ENCODE results near the gene OTUB1.

OTUB1 gene

GRCh38 chr11:63997801-63998337 lies 11.6 kb downstream of the OTUB1 start:
- no peak overlapping the region for H3K4me3 Mint-ChIP-seq
- DNase-seq (ENCODE audit: low spot score in 2 of 2) (no peak), ATAC-seq (no peak)
- peaks cover 49% of the 10 kb centered on the region for H3K36me3 Mint-ChIP-seq
- peak overlapping the region; percentile 83 for H3K27ac Mint-ChIP-seq
- no peaks in the 10 kb centered on the region for H3K9me3 Mint-ChIP-seq
- H3K4me1 Mint-ChIP-seq: peaks cover 41% of the 10 kb centered on the region

DNA sequence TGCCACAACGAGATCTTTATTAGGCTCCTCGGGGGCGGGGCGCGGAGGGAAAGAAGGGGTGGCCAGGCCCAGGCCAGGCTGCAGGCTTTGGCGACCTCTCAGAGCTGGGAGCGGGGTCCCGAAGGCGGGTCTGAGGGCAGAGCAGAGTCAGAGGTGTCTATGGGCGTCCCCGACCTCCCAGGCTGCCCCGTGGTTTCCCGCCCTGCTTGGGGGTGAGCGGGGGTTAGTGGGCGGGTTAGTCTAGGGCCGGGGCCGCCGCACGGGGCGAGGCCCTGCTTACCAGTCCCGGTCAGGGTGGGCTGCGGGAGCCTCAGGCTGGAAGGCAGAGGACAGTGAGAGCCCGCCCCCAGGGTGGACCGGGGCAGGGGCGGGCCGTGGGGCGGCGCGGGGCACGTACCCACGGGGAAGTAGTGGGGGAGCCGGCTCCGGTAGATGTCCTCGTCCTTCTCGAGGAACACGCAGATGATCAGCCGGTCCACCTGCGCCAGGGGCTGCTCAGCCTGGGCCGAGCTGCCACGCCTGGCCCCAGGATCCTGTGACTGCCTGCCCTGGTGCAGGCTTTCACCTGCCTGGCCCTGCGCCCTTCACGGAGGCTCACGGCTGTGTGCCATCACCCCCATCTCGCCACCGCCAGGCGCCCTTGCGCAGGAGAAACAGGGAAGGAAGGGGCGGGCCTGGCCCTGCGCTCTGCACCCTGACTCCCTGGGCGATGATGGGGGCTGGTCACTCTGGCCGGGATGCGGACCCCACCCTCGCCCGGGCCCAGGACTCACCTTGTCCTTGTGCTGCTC lies 12.5 kb downstream of the OTUB1 start:
- Mint-ChIP-seq H3K4me1 (peaks cover 36% of the 10 kb centered on the region), H3K27ac (peak overlapping the region; percentile 83), H3K36me3 (peaks cover 41% of the 10 kb centered on the region), H3K4me3 (peak overlapping the region; percentile 50), H3K9me3 (no peaks in the 10 kb centered on the region)
- DNase-seq (ENCODE audit: low spot score in 2 of 2) (no peak), ATAC-seq (no peak)

DNA sequence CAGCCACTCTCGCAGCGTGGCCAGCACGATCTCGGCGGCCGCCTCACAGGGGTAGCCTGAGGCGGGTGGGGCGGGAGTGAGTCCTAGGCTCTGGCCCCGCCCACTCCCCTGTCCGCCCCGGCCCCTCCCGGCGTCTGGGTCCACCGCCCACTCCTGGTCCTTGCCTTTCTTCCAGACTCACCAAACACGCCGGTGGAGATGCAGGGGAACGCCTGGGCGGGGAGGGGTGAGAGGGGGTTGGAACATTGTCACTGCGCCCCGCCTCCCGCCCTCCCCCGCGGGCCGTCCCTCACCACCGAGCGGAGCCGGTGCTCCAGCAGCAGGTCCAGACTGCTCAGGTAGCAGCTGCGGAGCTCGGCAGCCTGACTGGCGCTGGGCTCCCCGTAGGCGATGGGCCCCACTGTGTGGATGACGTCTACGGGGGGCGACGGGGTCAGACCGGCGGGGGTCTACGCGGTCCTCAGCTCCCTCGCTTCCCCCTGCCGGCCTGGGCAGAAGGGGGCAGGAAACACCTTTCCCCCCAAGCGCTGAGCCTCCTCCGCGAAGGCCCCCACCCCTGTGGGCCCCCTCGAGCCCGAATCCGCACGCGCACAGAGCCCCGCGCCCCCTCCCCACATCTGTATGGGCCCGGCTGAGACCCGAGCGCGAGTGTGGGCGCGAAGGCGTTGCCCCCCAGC lies 13.2 kb downstream of the OTUB1 start:
- ATAC-seq (peak; percentile 62), DNase-seq (ENCODE audit: low spot score in 2 of 2) (peak; percentile 48 to 68)
- H3K4me1 Mint-ChIP-seq: peaks cover 32% of the 10 kb centered on the region
- H3K27ac Mint-ChIP-seq: no peak overlapping the region
- H3K36me3 Mint-ChIP-seq: peaks cover 33% of the 10 kb centered on the region
- H3K9me3 Mint-ChIP-seq: no peaks in the 10 kb centered on the region
- H3K4me3 Mint-ChIP-seq: peak overlapping the region; percentile 50

- Mint-ChIP-seq H3K4me1 (peaks cover 26% of the 10 kb centered on the region), H3K36me3 (peaks cover 26% of the 10 kb centered on the region), H3K27ac (no peak overlapping the region), H3K9me3 (no peaks in the 10 kb centered on the region), H3K4me3 (peak overlapping the region; percentile 50)
- DNase-seq (ENCODE audit: low spot score in 2 of 2) (peak; percentile 68 to 84), ATAC-seq (peak; percentile 84)
These were observed 13.9 kb downstream of the OTUB1 start for GRCh38 chr11:64000026-64000739.

- H3K9me3 Mint-ChIP-seq: no peaks in the 10 kb centered on the region
- H3K27ac Mint-ChIP-seq: no peak overlapping the region
- peaks cover 23% of the 10 kb centered on the region for H3K36me3 Mint-ChIP-seq
- H3K4me1 Mint-ChIP-seq: peaks cover 26% of the 10 kb centered on the region
- DNase-seq (ENCODE audit: low spot score in 2 of 2) (no peak), ATAC-seq (no peak)
- peak overlapping the region; percentile 50 for H3K4me3 Mint-ChIP-seq
These were observed 14.7 kb downstream of the OTUB1 start for GRCh38 chr11:64000740-64001483.

DNA sequence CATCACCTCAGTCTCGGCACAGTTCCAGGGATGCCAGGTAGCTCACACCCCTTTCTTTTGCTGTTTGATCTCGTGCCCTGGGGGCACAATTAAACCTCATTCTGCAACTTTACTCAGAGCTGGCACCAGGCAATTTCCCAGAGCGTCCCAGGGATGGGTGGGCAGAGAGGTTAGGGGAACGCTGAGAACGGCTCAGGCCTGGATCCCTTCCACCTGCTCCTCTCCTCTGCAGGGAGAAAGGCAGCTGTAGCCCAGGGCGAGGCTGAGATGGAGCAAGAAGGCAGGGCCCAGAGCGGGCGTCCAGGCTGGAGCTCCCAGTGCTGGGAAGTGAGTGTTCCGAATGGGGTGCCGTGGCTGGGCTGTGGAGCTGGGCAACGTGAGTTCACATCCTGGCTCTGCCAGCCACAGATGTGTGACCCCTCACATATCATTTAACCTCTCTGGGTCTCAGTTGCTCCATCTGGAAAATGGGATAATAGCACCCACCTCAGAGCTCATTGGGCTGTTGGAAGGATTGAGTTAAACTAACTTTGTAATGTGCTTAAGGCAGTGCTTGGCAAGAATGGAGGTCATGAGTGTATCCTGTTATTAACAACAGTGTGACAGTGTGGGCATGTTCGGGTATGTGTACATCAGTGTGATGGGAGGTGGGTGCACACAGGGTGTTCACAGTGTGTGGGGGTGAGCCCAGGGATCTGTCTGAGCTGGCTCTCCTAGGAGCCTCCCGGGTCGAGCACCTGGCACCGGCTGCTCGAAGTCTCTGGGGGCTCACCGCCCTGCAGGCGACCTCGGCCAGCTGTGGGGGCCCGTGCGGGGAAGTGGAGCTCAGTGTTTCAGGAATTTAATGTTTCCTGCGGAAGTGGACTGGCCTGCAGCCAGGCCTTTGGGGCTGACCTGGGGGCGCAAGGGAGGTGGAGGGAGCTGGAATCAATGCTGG lies 15.5 kb downstream of the OTUB1 start:
- Mint-ChIP-seq H3K36me3 (peaks cover 23% of the 10 kb centered on the region), H3K4me1 (peaks cover 26% of the 10 kb centered on the region), H3K4me3 (peak overlapping the region; percentile 29), H3K9me3 (no peaks in the 10 kb centered on the region), H3K27ac (peak overlapping the region; percentile 30)
- DNase-seq (ENCODE audit: low spot score in 2 of 2): no peak
- ATAC-seq: no peak

DNA sequence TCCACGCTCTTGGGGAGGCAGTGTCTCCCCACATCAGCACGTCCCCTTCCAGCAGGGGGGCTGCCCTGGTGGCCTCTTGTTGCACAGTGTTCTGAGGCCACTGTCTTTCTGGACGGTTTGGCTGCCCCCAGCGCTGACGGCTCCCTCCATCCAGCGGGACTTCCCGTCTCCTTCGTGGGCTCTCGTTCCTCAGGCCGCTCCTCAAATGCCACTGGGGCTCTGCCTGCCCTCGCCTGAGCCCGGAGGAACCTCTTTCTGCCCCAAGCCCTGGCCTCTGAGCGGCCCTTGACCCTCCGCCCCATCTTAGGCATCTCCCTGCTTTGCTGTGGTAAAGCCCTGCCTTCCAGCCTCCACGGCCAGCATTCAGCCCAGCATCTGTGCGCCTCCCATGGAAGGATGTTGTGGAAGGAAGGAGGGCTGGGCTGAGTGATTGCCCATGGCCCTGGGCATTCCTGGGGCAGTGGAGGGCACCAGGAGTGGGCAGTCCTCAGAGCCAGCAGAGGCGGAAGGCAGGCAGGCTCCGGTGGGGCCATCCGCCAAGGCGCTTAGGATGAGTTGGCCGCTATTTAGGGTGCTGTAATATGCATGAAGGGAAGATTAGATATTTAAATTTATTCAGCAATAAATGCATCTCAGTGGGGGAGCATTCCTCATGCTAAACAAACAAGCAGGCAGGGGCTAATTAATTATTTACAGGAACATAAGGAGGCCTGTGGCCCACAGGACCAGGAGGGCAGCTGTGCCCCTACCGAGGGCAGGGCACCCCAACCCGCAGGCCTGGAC lies 17.8 kb downstream of the OTUB1 start:
- DNase-seq (ENCODE audit: low spot score in 2 of 2): no peak
- ATAC-seq: no peak
- H3K4me3 Mint-ChIP-seq: no peak overlapping the region
- H3K4me1 Mint-ChIP-seq: peaks cover 27% of the 10 kb centered on the region
- peaks cover 7% of the 10 kb centered on the region for H3K36me3 Mint-ChIP-seq
- H3K9me3 Mint-ChIP-seq: no peaks in the 10 kb centered on the region
- H3K27ac Mint-ChIP-seq: no peak overlapping the region

GRCh38 chr11:64004590-64004984 lies 18.3 kb downstream of the OTUB1 start:
- peaks cover 27% of the 10 kb centered on the region for H3K4me1 Mint-ChIP-seq
- H3K4me3 Mint-ChIP-seq: no peak overlapping the region
- H3K9me3 Mint-ChIP-seq: no peaks in the 10 kb centered on the region
- DNase-seq (ENCODE audit: low spot score in 2 of 2) (no peak), ATAC-seq (no peak)
- peaks cover 7% of the 10 kb centered on the region for H3K36me3 Mint-ChIP-seq
- no peak overlapping the region for H3K27ac Mint-ChIP-seq

DNA sequence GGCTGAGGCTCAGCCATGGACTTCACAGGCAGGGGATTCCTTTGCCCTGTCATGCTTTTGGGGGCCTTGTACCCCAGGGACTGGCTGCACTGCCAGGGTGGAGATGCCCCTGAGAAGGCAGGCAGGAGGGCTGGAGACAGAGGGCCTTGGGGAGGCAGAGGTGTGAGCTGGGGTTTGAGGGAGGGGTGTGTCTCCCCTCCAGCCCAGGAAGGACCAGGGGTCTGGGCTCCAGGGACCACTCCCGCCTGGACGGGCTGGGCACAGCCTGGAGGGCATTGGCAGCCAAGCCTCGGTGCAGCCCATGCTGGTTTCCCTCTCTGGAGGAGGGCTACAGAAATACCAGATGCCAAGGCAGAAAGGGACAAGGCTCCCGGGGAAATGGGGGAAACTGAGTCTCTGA lies 19.5 kb downstream of the OTUB1 start:
- H3K4me1 Mint-ChIP-seq: peaks cover 22% of the 10 kb centered on the region
- peaks cover 6% of the 10 kb centered on the region for H3K9me3 Mint-ChIP-seq
- ATAC-seq: no peak
- no peak for DNase-seq (ENCODE audit: low spot score in 2 of 2)
- peaks cover 7% of the 10 kb centered on the region for H3K36me3 Mint-ChIP-seq
- no peak overlapping the region for H3K4me3 Mint-ChIP-seq
- H3K27ac Mint-ChIP-seq: no peak overlapping the region

GRCh38 chr11:64006398-64006797 lies 20.2 kb downstream of the OTUB1 start:
- Mint-ChIP-seq H3K9me3 (peaks cover 6% of the 10 kb centered on the region), H3K36me3 (peaks cover 7% of the 10 kb centered on the region), H3K27ac (no peak overlapping the region), H3K4me1 (peaks cover 22% of the 10 kb centered on the region), H3K4me3 (peak overlapping the region; percentile 79)
- ATAC-seq (no peak), DNase-seq (ENCODE audit: low spot score in 2 of 2) (no peak)

DNA sequence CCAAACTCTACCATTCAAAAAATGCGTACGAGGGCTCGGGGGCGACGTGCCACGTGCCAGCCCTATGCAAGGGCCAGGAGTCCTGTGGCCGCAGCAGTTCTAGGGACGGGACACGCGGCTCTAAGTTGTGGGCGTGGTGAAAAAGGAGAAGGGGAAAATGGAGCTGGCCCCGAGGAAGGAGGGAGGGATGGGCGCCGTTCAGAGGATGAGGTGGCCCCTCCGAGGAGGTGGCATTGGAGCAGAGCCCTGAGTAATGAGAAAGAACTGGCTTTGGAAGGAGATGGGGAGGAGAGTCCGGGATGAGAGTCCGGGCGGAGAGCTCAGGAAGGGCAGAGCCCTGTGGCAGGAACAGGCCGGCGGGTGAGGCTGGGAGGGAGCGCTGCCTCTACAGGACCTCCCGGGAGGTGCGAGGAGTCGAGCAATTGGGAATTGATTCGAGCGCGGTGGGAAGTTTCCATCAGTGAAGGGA lies 21.0 kb downstream of the OTUB1 start:
- Mint-ChIP-seq H3K9me3 (peaks cover 6% of the 10 kb centered on the region), H3K4me3 (peak overlapping the region; percentile 79), H3K4me1 (peaks cover 17% of the 10 kb centered on the region), H3K27ac (peak overlapping the region; percentile 90), H3K36me3 (peaks cover 7% of the 10 kb centered on the region)
- DNase-seq (ENCODE audit: low spot score in 2 of 2) (no peak), ATAC-seq (no peak)

DNA sequence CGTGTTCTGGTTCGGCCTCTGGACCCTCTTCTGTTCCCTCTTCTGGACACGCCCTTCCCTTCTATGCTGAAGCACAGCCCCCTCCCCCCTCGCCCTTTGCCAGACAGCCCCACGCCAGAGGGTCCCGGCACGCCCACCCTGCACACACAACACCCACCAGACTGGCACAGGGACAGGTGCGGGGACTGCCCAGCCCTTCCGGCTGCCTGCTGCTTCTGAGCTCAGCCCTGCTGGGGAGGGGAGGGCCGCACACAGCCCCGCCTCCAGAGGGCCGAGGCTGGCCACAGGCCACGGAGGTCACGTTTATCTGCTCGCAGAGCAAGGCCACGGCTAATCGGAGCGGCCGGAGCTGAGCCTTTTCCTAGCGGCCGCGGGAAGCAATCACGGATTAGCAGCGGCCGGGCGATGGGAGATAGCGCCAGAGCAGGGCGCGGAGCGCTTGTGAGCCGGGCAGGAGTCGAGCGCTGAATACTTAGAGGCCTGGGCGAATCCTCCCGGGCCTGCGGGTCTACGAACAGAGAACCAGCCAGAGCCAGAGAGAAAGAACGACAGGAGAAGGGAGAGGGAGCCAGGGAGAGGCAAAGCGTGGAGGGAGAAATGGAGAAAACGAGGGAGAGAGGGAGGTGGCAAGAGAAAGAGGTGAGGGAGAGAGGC lies 21.5 kb downstream of the OTUB1 start:
- DNase-seq (ENCODE audit: low spot score in 2 of 2) (no peak), ATAC-seq (peak; percentile 76)
- H3K4me1 Mint-ChIP-seq: peaks cover 17% of the 10 kb centered on the region
- peak overlapping the region; percentile 90 for H3K27ac Mint-ChIP-seq
- H3K36me3 Mint-ChIP-seq: peaks cover 7% of the 10 kb centered on the region
- H3K9me3 Mint-ChIP-seq: peaks cover 6% of the 10 kb centered on the region
- peak overlapping the region; percentile 79 for H3K4me3 Mint-ChIP-seq

All from stimulated activated effector memory CD8-positive, alpha-beta T cell treated with anti-CD3 and anti-CD28 coated beads, Interleukin-12 subunit alpha, Interleukin-12 subunit beta, amount 100 ng/mL, for 72 hours (primary cell).